Activated T-helper 1 cell treated with anti-CD3 and anti-CD28 coated beads, Interleukin-12 subunit alpha, Interleukin-12 subunit beta, Interleukin-2, Interleukin-4 antibody, amounts not matched to agents 30 ng/mL and 10 ng/mL and 1 ng/mL, durations not matched to agents 14 hours and 24 hours and 36 hours (primary cell): Measurements from ENCODE around the gene SSTR4. TPM values are rescaled to one million over a fixed set of nuclear protein-coding genes. Genes with fewer than 3 reads are reported as not detected.

Experiments used
- DNase-seq: peaks from one replicate; pipeline ENCODE4 v3.0.0; 2021; ENCODE audit warnings: low spot score
- H3K27ac Mint-ChIP-seq: one replicate; pipeline ENCODE4 v1.8.0; 2021; ENCODE audit warnings: mild to moderate bottlenecking, mixed read lengths
- H3K27me3 Mint-ChIP-seq: one replicate; pipeline ENCODE4 v1.8.0; 2022; ENCODE audit warnings: mild to moderate bottlenecking, moderate library complexity, mixed read lengths; ENCODE audit not compliant: insufficient read depth
- H3K36me3 Mint-ChIP-seq: one replicate; pipeline ENCODE4 v1.8.0; 2021; ENCODE audit warnings: low read depth, mixed read lengths
- H3K4me1 Mint-ChIP-seq: one replicate; pipeline ENCODE4 v1.8.0; 2021; ENCODE audit warnings: low read depth, mixed read lengths
- H3K4me3 Mint-ChIP-seq: one replicate; pipeline ENCODE4 v1.8.0; 2021; ENCODE audit warnings: mild to moderate bottlenecking, moderate library complexity, mixed read lengths
- H3K9me3 Mint-ChIP-seq: one replicate; pipeline ENCODE4 v1.8.0; 2021; ENCODE audit warnings: mixed read lengths
- intact Hi-C: fragments of 100-400 bp; cut with micrococcal nuclease; formaldehyde crosslinking; loops from one replicate; pipeline ENCODE4 v1.15.1; 2024
- total RNA-seq: library from RNA; stranded (reverse); gene quantifications from 2 replicates; pipeline ENCODE4 v1.2.3, GENCODE V29; 2022

The SSTR4 gene
- total RNA-seq, 1 donor from 2014 or later, result not detected

DNA sequence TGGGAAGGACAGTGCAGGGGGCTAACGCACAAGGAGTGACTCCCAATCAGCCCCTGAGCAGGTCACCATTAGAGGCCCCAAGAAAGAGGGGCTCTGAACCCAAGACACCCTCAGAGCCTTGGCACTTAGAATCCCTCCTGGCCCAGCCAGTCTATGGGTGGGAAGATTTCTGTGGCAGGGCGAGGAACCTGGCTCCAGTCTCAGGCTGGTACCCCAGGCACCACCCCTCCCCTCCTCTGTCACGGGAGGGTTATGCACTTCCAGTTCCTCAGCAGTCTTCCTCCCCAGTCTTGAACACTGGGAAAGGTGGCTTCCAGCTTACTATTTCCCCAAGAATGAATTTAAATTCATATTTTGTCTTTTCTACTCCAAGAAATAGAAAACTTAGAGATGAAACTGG, 27.6 kb upstream of the SSTR4 start:
- H3K27ac Mint-ChIP-seq, result no peak overlapping the region
- H3K4me3 Mint-ChIP-seq, result no peak overlapping the region
- H3K27me3 Mint-ChIP-seq, result peaks cover 2% of the 10 kb centered on the region
- H3K36me3 Mint-ChIP-seq, result no peaks in the 10 kb centered on the region
- H3K4me1 Mint-ChIP-seq, result no peaks in the 10 kb centered on the region
- H3K9me3 Mint-ChIP-seq, result no peaks in the 10 kb centered on the region
- intact Hi-C loops, result no loop called here
- DNase-seq, result no peak

DNA sequence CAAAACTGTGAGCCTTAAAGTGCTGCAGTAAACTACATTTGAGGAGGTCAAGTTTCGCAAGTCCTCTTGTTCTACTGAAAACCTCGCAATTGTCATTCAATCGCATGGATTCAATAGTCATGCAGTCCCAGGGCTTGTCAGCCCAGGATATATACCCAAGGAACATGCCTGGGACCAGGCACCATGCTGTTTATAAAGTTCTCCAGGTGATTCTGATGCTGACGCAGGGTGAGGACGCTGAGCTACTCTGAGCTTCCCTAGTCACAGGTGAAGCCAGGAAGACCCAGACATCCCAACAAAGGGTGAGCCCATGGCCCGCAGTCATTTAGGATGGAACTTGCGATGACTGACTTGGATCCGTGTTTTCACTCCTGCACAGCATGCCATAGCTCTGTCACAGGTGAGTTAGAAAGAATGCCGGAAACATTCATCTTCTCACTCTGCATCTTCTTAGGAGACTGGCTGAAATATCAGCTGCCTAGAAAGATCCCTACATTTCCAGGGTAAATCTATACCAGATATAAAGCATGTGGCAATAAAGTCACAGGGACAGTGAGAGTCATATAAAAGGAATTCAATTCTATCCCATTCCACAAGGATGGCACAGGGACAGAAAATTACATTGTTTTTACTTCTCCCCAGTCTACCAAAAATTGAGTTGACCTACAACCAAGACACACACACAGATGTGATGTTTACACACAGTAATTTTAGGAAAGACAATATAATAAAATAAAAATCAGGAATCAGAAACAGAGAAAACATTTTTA, 27.0 kb upstream of the SSTR4 start:
- Mint-ChIP-seq H3K27me3 (peaks cover 2% of the 10 kb centered on the region), H3K36me3 (no peaks in the 10 kb centered on the region), H3K27ac (no peak overlapping the region), H3K9me3 (no peaks in the 10 kb centered on the region), H3K4me3 (no peak overlapping the region), H3K4me1 (no peaks in the 10 kb centered on the region)
- intact Hi-C loops, result no loop called here
- no peak for DNase-seq

GRCh38 chr20:23008667-23009066, 26.4 kb upstream of the SSTR4 start:
- no peak for DNase-seq
- no peaks in the 10 kb centered on the region for H3K36me3 Mint-ChIP-seq
- intact Hi-C loops, result no loop called here
- no peaks in the 10 kb centered on the region for H3K9me3 Mint-ChIP-seq
- H3K4me1 Mint-ChIP-seq, result no peaks in the 10 kb centered on the region
- peaks cover 1% of the 10 kb centered on the region for H3K27me3 Mint-ChIP-seq
- no peak overlapping the region for H3K27ac Mint-ChIP-seq
- no peak overlapping the region for H3K4me3 Mint-ChIP-seq

DNA sequence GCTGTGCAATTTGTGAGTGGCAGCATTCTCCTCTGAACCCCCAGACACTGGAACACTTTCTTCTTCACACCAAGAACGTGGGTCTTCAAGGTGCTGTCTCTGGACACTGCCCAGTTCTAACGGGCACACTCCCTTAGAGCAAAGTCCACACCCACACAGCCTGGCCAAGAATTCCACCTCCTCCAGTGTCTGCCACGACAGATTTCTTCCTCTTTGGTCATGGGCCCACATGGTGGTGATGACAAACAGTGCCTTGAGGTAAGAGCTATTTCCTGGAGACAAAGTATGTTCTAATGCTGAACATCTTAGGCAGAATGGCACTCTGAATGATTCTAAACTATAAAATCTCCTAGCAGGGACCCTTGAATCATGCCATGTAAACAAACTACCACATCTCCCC, 25.5 kb upstream of the SSTR4 start:
- intact Hi-C loops, result no loop called here
- no peaks in the 10 kb centered on the region for H3K9me3 Mint-ChIP-seq
- H3K4me3 Mint-ChIP-seq, result no peak overlapping the region
- H3K4me1 Mint-ChIP-seq, result no peaks in the 10 kb centered on the region
- H3K27me3 Mint-ChIP-seq, result no peaks in the 10 kb centered on the region
- H3K36me3 Mint-ChIP-seq, result no peaks in the 10 kb centered on the region
- H3K27ac Mint-ChIP-seq, result no peak overlapping the region
- no peak for DNase-seq

- Mint-ChIP-seq H3K27me3 (no peaks in the 10 kb centered on the region), H3K9me3 (no peaks in the 10 kb centered on the region), H3K4me1 (no peaks in the 10 kb centered on the region), H3K4me3 (no peak overlapping the region), H3K36me3 (no peaks in the 10 kb centered on the region), H3K27ac (no peak overlapping the region)
- no peak for DNase-seq
- intact Hi-C loops, result no loop called here
Observed at GRCh38 chr20:23010096-23010495, 25.0 kb upstream of the SSTR4 start.

DNA sequence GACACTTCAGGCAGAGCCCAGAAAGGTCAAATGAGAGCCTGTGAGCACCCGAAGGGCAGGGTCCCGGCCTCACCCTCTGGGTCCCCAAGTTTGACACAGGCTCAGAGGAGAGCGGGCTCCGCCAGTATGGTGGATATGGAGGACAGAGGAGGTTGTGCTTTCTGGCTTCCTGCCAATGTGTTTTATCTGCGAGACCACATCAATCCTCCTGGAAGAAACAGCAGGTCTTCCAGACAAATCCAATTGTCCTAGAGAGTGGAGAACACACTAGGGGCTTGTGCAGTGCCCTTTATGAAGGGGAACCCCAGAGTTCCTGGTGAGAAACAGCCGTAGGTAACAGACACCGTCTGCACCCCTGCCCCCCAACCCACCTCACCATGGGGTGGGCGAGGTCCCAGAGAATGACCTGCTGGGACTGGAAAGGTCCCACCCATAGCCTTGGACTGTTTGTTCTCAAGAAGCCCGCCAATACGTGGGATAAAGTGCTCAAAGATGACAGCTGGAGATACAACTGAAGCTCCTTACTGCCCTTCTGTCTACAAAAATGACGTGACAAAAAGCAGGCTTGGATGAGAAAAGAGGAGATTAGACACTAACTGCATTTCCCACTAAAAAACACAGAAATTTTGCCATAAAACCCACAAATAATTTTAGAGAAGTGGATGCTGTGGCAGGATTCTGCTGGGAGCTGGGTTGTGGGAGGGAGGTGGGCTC, 23.9 kb upstream of the SSTR4 start:
- Mint-ChIP-seq H3K27me3 (peaks cover 1% of the 10 kb centered on the region), H3K4me1 (no peaks in the 10 kb centered on the region), H3K27ac (no peak overlapping the region), H3K9me3 (no peaks in the 10 kb centered on the region), H3K36me3 (no peaks in the 10 kb centered on the region), H3K4me3 (no peak overlapping the region)
- DNase-seq, result no peak
- intact Hi-C loops, result no loop called here

GRCh38 chr20:23013429-23013828, 21.7 kb upstream of the SSTR4 start:
- Mint-ChIP-seq H3K36me3 (no peaks in the 10 kb centered on the region), H3K9me3 (no peaks in the 10 kb centered on the region), H3K27ac (no peak overlapping the region), H3K4me1 (no peaks in the 10 kb centered on the region), H3K27me3 (peaks cover 2% of the 10 kb centered on the region), H3K4me3 (no peak overlapping the region)
- intact Hi-C loops, result no loop called here
- no peak for DNase-seq

GRCh38 chr20:23017516-23017915, 17.6 kb upstream of the SSTR4 start:
- DNase-seq, result no peak
- intact Hi-C loops, result no loop called here
- no peak overlapping the region for H3K4me3 Mint-ChIP-seq
- no peaks in the 10 kb centered on the region for H3K36me3 Mint-ChIP-seq
- no peaks in the 10 kb centered on the region for H3K9me3 Mint-ChIP-seq
- peaks cover 2% of the 10 kb centered on the region for H3K27me3 Mint-ChIP-seq
- no peaks in the 10 kb centered on the region for H3K4me1 Mint-ChIP-seq
- no peak overlapping the region for H3K27ac Mint-ChIP-seq

- no peak for DNase-seq
- Mint-ChIP-seq H3K27me3 (peaks cover 2% of the 10 kb centered on the region), H3K27ac (no peak overlapping the region), H3K4me3 (no peak overlapping the region), H3K4me1 (no peaks in the 10 kb centered on the region), H3K36me3 (no peaks in the 10 kb centered on the region), H3K9me3 (no peaks in the 10 kb centered on the region)
- intact Hi-C loops, result no loop called here
Observed at GRCh38 chr20:23018432-23018831, 16.7 kb upstream of the SSTR4 start.

DNA sequence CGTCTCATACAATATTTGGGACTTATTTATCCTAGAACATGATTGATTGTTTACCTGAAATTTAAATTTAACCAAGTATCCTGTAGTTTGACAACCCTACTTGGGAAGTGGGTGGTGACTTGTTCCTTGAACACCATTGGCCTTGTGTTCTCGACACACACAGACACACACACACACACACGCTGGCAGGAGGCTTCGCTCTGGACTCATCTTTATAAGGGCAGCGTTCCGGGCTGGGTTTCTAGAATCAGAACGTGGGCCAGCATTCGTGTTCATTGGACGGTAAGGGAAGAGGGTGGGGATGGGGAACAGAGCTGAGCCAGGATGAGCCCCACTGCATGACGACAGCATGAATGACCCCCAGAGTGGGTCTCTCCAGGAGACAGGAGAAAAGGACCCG, 16.2 kb upstream of the SSTR4 start:
- no peak overlapping the region for H3K27ac Mint-ChIP-seq
- H3K9me3 Mint-ChIP-seq, result no peaks in the 10 kb centered on the region
- intact Hi-C loops, result no loop called here
- DNase-seq, result no peak
- no peak overlapping the region for H3K4me3 Mint-ChIP-seq
- no peaks in the 10 kb centered on the region for H3K36me3 Mint-ChIP-seq
- peaks cover 2% of the 10 kb centered on the region for H3K27me3 Mint-ChIP-seq
- H3K4me1 Mint-ChIP-seq, result no peaks in the 10 kb centered on the region

DNA sequence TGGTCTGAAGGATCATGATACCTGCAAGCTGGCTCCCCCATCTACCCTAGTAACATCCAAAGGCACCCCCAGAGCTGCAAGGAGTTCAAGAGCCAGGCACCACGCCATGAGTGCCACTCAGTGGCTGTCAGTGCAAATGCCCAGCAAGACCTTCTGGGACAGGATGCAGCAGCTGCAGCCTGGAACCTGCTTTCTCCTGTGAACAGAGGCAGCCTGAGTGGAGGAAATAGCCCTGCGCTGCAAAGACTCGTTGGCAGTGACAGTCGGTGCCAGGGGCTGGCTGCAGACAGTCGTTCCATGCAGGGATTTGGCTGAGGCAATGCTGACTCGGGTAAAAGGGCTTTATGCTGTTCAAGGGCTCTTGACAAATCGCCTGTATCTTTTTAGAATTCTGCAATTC, 15.7 kb upstream of the SSTR4 start:
- peaks cover 2% of the 10 kb centered on the region for H3K27me3 Mint-ChIP-seq
- intact Hi-C loops, result no loop called here
- H3K27ac Mint-ChIP-seq, result no peak overlapping the region
- H3K36me3 Mint-ChIP-seq, result no peaks in the 10 kb centered on the region
- H3K4me3 Mint-ChIP-seq, result no peak overlapping the region
- no peak for DNase-seq
- H3K4me1 Mint-ChIP-seq, result no peaks in the 10 kb centered on the region
- H3K9me3 Mint-ChIP-seq, result no peaks in the 10 kb centered on the region

DNA sequence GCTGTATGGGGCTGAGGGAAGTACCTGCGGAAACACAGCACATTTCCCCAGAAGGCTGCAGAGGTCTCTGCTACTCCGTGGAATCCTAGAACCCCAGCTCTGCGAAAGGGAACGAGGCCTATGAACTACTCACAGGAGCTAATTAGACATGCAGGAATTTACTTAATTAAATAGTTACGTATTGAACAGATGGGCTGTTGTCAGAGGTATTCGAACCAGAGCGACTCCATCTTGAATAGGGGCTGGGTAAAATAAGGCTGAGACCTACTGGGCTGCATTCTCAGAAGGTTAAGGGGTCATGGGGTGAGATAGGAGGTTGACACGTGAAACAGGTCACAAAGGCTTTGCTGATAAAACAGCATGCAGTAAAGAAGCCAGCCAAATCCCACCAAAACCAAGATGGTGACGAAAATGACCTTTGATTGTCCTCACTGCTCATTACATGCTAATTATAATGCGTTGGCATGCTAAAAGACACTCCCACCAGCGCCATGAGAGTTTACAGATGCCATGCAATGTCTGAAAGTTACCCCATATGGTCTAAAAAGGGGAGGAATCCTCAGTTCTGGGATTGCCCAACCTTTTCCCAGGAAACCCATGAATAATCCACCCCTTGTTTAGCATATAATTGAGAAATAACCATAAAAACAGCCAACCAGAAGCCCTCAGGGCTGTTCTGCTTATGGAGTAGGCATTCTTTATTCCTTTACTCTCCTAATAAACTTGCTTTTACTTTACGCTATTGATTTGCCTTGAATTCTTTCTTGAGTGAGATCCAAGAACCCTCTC, 14.7 kb upstream of the SSTR4 start:
- Mint-ChIP-seq H3K27ac (no peak overlapping the region), H3K27me3 (peaks cover 2% of the 10 kb centered on the region), H3K9me3 (no peaks in the 10 kb centered on the region), H3K4me1 (no peaks in the 10 kb centered on the region), H3K4me3 (no peak overlapping the region), H3K36me3 (no peaks in the 10 kb centered on the region)
- intact Hi-C loops, result no loop called here
- no peak for DNase-seq

- no peaks in the 10 kb centered on the region for H3K4me1 Mint-ChIP-seq
- no peaks in the 10 kb centered on the region for H3K36me3 Mint-ChIP-seq
- no peaks in the 10 kb centered on the region for H3K9me3 Mint-ChIP-seq
- no peaks in the 10 kb centered on the region for H3K27me3 Mint-ChIP-seq
- intact Hi-C loops, result no loop called here
- H3K4me3 Mint-ChIP-seq, result no peak overlapping the region
- no peak overlapping the region for H3K27ac Mint-ChIP-seq
- DNase-seq, result no peak
Observed at GRCh38 chr20:23021541-23021940, 13.6 kb upstream of the SSTR4 start.
